Stimulated activated CD8-positive, alpha-beta memory T cell treated with anti-CD3 and anti-CD28 coated beads, Interleukin-7, amount 100 ng/mL, for 48 hours (primary cell): ENCODE measurements around the gene CDK12.
"Not testable (repeated sequence)": the region's sequence is repeated elsewhere in the genome, so short reads cannot be mapped to it uniquely, and the experiment has no call there.

ENCODE experiments used
- DNase-seq, 2 donors: peaks; one replicate each; pipeline ENCODE4 v3.0.0-alpha.2; 2020; ENCODE audit warnings: low read depth in 1 of 2; ENCODE audit errors: extremely low read depth in 1 of 2

CDK12 gene

GRCh38 chr17:39461113-39461925, at the start of gene CDK12:
Gene CDK12, plus strand, starts transcription at chr17:39461486. Its CDS starts 586 bp downstream, at chr17:39462072.
- DNase-seq: peak; percentile 79 to 91

- no peak for DNase-seq
Measured at GRCh38 chr17:39416141-39416540, 45.1 kb upstream of the CDK12 start.

- no peak for DNase-seq
Measured at GRCh38 chr17:39429600-39429999, 31.7 kb upstream of the CDK12 start.

DNA sequence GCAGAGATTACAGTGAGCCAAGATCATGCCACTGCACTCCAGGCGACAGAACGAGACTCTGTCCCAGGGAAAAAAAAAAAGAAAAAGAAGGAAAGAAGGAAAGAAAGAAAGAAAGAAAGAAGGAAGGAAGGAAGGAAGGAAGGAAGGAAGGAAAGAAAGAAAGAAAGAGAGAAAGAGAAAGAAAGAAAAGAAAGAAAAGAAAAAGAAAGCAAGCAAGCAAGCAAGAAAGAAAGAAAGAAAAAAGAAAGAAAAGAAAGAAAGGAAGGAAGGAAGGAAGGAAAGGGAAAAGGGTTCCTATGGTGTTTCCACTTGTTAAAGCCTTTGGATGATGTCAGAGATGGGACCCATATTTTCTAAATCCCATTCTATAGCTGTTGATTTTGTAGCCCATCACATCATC, 21.4 kb upstream of the CDK12 start:
- not testable (repeated sequence) for DNase-seq

GRCh38 chr17:39443326-39443725, 18.0 kb upstream of the CDK12 start:
- no peak for DNase-seq

DNA sequence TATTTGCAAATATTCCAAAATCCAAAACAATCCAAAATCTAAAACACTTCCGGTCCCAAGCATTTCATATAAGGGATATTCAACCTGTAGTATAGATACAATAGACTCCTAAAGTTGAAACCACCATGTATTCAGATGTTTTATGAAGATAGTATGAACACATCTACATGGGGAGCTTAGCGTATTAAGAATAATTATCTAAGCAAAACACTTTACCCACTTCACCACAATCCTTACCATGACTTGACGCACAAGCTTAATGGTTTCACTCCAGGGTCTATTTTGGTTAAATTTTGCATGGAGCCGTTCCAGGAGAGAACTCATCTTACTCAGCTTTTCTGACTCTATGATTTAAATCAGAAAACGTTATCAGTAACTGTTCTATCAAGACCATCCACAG, 13.7 kb upstream of the CDK12 start:
- DNase-seq: no peak

DNA sequence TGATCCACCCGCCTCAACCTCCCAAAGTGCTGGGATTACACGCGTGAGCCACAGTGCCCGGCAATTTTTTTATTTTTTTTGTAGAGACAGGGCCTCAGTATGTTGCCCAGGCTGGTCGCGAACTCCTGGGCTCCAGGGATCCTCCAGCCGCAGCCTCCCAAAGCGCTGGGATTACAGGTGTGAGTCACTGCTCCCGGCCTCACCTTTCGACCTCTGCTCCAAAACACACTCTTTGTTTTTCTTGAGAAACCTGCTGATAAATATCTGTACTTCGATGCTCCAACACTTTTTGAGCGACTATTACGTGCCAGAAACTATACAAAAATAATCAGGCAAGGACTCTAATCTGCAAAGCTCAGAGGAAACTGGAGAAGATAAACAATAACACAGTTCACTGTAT, 11.2 kb upstream of the CDK12 start:
- DNase-seq: no peak

DNA sequence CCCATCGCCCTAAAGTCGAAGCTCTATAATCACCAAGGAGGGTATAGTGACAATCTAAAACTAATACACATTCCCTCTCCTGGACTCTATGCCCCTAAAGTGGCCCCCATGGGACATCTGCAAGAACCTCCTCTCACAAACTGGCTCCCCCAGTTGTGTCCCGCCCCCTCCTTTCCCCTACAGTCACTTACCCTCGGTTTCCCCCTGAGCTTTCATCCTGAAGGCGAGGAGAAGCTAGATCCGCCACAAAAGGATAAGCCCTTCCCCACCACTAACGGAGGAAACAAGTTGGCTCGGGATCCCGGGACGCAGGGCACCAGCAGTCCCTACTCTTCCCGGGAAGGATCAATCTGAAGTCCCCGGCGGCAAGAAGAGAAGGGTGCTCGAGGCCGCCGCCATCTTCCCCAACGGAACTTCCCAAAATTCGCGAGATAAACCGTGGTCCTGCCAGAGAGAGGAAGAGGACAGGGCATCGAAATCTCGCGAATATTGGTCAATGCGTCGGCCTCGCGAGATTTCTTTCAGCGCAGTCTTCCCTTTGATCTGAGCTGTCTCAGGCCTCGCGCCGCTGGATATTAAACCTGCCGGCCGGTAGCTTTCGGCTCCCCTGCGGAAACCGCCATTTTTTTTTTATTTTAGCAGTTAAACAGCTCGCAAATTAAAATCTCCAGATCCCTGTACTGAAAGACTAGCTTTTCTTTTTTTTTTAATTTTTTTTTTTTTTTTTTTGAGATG, 10.3 kb upstream of the CDK12 start, which contains the start of gene MED1:
TSS of gene MED1 (minus strand) at position 417 of the 735 bp plus-strand sequence. CDS start at position 216, 201 bp downstream.
- DNase-seq: peak; percentile 80 to 90

GRCh38 chr17:39455919-39456318, 5.4 kb upstream of the CDK12 start:
- no peak for DNase-seq

GRCh38 chr17:39461926-39462569, 762 bp downstream of the CDK12 start:
- no peak for DNase-seq

GRCh38 chr17:39462631-39463375, 1.5 kb downstream of the CDK12 start:
- DNase-seq: no peak

DNA sequence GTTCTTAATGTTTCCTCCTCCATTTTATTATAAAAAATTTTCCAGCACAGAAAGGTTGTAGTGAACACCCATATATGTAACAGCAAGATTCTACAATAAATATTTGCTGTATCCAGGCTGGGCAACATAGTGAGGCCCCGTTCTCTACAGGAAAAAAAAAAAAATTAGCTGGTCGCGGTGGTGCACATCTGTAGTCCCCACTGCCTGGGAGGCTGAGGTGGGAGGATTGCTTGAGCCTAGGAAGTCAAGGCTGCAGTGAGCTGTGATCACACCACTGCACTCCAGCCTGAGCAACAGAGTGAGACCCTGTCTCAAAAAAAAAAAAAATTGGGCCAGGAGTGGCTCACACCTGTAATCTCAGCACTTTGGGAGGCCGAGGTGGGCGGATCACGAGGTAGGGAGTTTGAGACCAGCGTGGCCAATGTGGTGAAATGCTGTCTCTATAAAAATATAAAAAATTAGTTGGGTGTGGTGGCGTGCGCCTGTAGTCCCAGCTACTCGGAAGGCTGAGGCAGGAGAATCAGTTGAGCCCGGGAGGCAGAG, 3.4 kb downstream of the CDK12 start:
- DNase-seq: not testable (repeated sequence)

GRCh38 chr17:39468610-39469009, 7.3 kb downstream of the CDK12 start:
- not testable (repeated sequence) for DNase-seq

- no peak for DNase-seq
Measured at GRCh38 chr17:39473310-39473709, 12.0 kb downstream of the CDK12 start.

DNA sequence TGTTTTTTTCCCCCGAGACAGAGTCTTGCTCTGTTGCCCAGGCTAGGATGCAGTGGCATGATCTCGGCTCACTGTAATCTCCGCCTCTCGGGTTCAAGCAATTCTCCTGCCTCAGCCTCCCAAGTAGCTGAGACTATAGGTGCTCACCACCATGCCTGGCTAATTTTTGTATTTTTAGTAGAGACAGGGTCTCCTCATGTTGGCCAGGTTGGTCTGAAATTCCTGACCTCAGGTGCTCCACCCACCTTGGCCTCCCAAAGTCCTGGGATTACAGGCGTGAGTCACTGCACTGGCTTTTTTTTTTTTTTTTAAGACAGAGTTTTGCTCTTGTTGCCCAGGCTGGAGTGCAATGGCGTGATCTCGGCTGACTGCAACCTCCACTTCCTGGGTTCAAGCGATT, 18.3 kb downstream of the CDK12 start:
- DNase-seq: not testable (repeated sequence)

DNA sequence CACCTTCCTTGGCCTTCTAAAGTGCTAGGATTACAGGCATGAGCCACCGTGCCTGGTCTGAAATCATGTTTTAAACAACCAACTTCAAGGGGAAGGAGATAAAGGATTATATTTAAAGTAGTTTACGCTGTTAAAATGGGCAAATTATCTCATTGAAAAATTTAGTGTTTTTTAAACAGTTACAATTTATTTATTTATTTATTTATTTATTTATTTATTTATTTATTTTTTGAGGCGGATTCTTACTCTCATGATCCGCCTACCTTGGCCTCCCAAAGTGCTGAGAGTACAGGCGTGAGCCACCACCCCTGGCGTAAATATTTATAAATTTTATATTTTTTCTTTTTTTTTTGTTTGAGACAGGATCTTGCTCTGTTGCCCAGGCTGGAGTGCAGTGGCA, 22.2 kb downstream of the CDK12 start:
- DNase-seq: no peak

DNA sequence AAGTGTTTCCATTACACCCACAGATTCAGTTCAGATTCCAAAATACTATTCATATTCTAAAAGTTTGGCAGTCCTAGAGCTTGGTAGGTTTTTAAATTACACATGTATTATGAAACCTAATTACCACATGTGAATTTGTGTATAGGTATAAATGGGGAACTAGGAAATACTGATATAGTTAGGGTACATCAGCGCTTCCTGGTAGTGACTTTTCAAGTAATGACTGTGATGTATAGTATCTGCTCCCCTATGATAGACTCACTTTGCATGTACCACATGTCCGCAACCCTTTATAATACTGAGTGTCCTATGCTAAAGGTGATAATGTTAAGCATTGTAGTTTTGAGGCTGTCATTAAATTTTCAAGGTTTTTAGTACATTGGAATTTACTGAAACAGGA, 22.9 kb downstream of the CDK12 start:
- no peak for DNase-seq

DNA sequence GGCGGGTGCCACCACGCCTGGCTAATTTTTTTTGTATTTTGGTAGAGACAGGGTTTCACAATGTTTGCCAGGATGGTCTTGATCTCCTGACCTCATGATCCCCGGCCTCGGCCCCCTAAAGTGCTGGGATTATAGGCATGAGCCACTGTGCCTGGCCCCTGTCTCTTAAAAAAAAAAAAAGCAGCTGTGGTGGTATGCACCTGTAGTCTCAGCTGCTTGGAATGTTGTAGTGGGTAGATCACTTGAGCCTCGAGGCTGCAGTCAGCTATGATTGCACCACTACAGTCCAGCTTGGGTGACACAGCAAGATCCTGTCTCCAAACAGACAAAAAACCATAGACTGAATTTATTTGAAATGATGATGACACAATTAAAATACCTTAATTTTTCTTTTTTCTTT, 24.3 kb downstream of the CDK12 start:
- no peak for DNase-seq

DNA sequence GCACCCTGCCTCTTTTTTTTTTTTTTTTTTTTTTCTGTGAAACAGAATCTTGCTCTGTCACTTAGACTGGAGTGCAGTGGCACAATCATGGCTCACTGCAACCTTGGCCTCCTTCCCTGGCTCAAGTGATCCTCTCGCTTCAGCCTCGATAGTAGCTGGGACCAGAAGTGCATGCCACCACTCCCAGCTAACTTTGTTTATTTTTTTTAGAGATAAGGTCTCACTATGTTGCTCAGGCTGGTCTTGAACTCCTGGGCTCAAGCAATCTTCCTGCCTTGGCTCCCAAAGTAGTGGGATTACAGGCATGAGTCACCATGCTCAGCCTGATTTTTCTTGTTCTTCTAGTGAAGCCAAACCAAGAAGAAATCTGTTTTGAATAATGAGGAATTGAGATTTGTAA, 25.0 kb downstream of the CDK12 start:
- DNase-seq: no peak

GRCh38 chr17:39487490-39487889, 26.2 kb downstream of the CDK12 start:
- not testable (repeated sequence) for DNase-seq

GRCh38 chr17:39487946-39488345, 26.7 kb downstream of the CDK12 start:
- no peak for DNase-seq
